Pancreas (tissue), 10 donors: ENCODE results near the gene BCL2L2. TPM values are rescaled to one million over a fixed set of nuclear protein-coding genes. Genes with fewer than 3 reads are reported as not detected.
A peak's percentile ranks its signal among the peaks of the same experiment; 100 is the strongest.

Experiments used
- ATAC-seq, 4 donors: fragments of 200-7000 bp; cut with Tn5 transposase; one replicate each; pipeline versions ENCODE4 v1.8.0 to v1.9.1; 2020; ENCODE audit warnings: mild to moderate bottlenecking in 4 of 4, moderate library complexity in 4 of 4
- DNase-seq, 6 donors: peaks; one replicate each; pipeline ENCODE4 v3.0.0-alpha.2; 2020
- FAIRE-seq: peaks from 2 replicates; lab custom pipeline; 2012; peaks lifted over from hg19 to GRCh38; lab: Jason Lieb, UNC
- H3K27ac ChIP-seq, 4 donors: fragments of 200-600 bp; sonication (generic); 1 replicate in 3 of 4; 2 replicates in 1 of 4; pipeline versions ENCODE4 v1.5.0 to v1.8.0; 2020
- H3K27me3 ChIP-seq, 4 donors: fragments of 200-600 bp; one replicate each; pipeline ENCODE4 v1.8.0; 2021
- H3K36me3 ChIP-seq, 3 donors: fragments of 200-600 bp; sonication (generic) in 1 of 3; one replicate each; pipeline versions ENCODE4 v1.5.0 to v1.8.0; 2020 to 2021
- H3K4me1 ChIP-seq, 3 donors: fragments of 200-600 bp; one replicate each; pipeline ENCODE4 v1.8.0; 2021
- H3K4me3 ChIP-seq, 4 donors: fragments of 200-600 bp; sonication (generic) in 2 of 4; one replicate each; pipeline versions ENCODE4 v1.5.0 to v1.8.0; 2020 to 2021
- H3K9me3 ChIP-seq, 4 donors: fragments of 200-600 bp; one replicate each; pipeline ENCODE4 v1.8.0; 2021
- CTCF ChIP-seq, 4 donors: fragments of 200-600 bp; sonication (generic) in 3 of 4; IDR thresholded peaks; one replicate each; pipeline versions ENCODE4 v1.5.0 to v1.8.0; 2021; ENCODE audit warnings: antibody characterized with exemption in 4 of 4
- WGBS, 2 donors: extraction: QIAGEN DNeasy Blood & Tissue Kit; methylation state at CpG; one replicate each; pipeline ENCODE4 v1.1.7; 2013; 5-methylcytosine and 5-hydroxymethylcytosine counted together
- intact Hi-C, 3 donors: fragments of 100-400 bp; cut with DNase I; formaldehyde crosslinking; loops; one replicate each; pipeline versions ENCODE4 v1.11.1 to v1.14.2; 2022
- polyA plus RNA-seq, 2 donors: library from polyadenylated mRNA; stranded (reverse); fragments of 200-250 nt; gene quantifications; one replicate each; pipeline ENCODE4 v1.2.3, GENCODE V29; 2013
- total RNA-seq, 6 donors: library from RNA; stranded (reverse); fragmentation: NEBNext Ultra II Directional in 4 of 6; extraction: Animal tissue kit (Norgen Biotek cat#: 25700) in 4 of 6; gene quantifications; one replicate each; pipeline versions ENCODE4 v1.2.1 to v1.2.4, GENCODE V29; 2021 to 2023
- donor health status: healthy with polysubstance abuse.
- donor health status: DM: no; HTN: no; CAD: no; lungs with moderate emphysema.
- donor health status: DM: no; HTN: no; CAD: no.
- donor health status: control.
- donor health status: control.
- donor health status: Bipolar disorder and iron deficiency.
- donor health status: DM: yes; HTN: yes; CAD: no.
- donor health status: DM: no; HTN: no; CAD: no.
- donor health status: DM: no; HTN: no; CAD: no.
- donor health status: DM: yes; HTN: yes; CAD: no.

The BCL2L2 gene
- total and polyA plus RNA-seq, 8 donors: 24.8 to 31.6 (median 27.0) TPM

GRCh38 chr14:23310546-23310945 is 3.9 kb downstream of the BCL2L2 start:
- WGBS, 2 donors: 94 to 95% methylated on average over 1 of the region's 1 CpG
- Histone ChIP-seq H3K9me3 (no peaks in the 10 kb centered on the region), H3K4me3 (no peak overlapping the region), H3K27ac (no peak overlapping the region), H3K36me3 (peaks cover 0 to 5% (median 0%) of the 10 kb centered on the region in 3 donors), H3K4me1 (peaks cover 9 to 23% (median 19%) of the 10 kb centered on the region in 3 donors), H3K27me3 (no peaks in the 10 kb centered on the region)
- ATAC-seq (no peak), FAIRE-seq (no peak), DNase-seq (no peak)
- TF ChIP-seq CTCF (IDR thresholded peaks at IDR 0.05): no peak
- intact Hi-C loops: no loop called here

GRCh38 chr14:23316300-23316699 is 9.7 kb downstream of the BCL2L2 start:
- Histone ChIP-seq H3K27me3 (no peaks in the 10 kb centered on the region), H3K27ac (no peak overlapping the region), H3K4me1 (peaks cover 0 to 4% (median 3%) of the 10 kb centered on the region in 3 donors), H3K4me3 (no peak overlapping the region), H3K36me3 (no peaks in the 10 kb centered on the region), H3K9me3 (no peaks in the 10 kb centered on the region)
- ATAC-seq (no peak), FAIRE-seq (no peak), DNase-seq (no peak)
- TF ChIP-seq CTCF (IDR thresholded peaks at IDR 0.05): no peak
- intact Hi-C loops: no loop called here
- WGBS, 2 donors: 79 to 82% methylated on average over 5 of the region's 5 CpGs

GRCh38 chr14:23319746-23320583 is 13.3 kb downstream of the BCL2L2 start:
- Histone ChIP-seq H3K36me3 (peaks cover 0 to 21% (median 13%) of the 10 kb centered on the region in 3 donors), H3K27ac (peak overlapping the region; percentile 74 to 91 (median 82)), H3K4me1 (peaks cover 4 to 15% (median 9%) of the 10 kb centered on the region in 3 donors), H3K27me3 (no peaks in the 10 kb centered on the region), H3K4me3 (peak overlapping the region in 2 of 4 donors; percentile 34 to 90), H3K9me3 (no peaks in the 10 kb centered on the region)
- 90 to 93% methylated on average over 17 of the region's 17 CpGs for WGBS, 2 donors
- no peak for TF ChIP-seq CTCF (IDR thresholded peaks at IDR 0.05)
- peak in 3 of 6 donors; percentile 23 to 39 (median 31) for DNase-seq
- intact Hi-C loops: no loop called here
- no peak for FAIRE-seq
- ATAC-seq: no peak

- intact Hi-C loops: no loop called here
- Histone ChIP-seq H3K4me3 (peak within 1 kb of the TSS; percentile 76 to 90 (median 86)), H3K4me1 (peaks cover 4 to 15% (median 9%) of the 10 kb centered on the region in 3 donors), H3K36me3 (peaks cover 0 to 26% (median 13%) of the 10 kb centered on the region in 3 donors), H3K9me3 (no peaks in the 10 kb centered on the region), H3K27ac (peak within 1 kb of the TSS; percentile 89 to 95 (median 92)), H3K27me3 (no peaks in the 10 kb centered on the region)
- ATAC-seq (peak; percentile 90 to 95 (median 92)), DNase-seq (peak; percentile 98 to 100 (median 99)), FAIRE-seq (peak; percentile 95)
- no peak for TF ChIP-seq CTCF (IDR thresholded peaks at IDR 0.05)
- 5% methylated on average over 56 to 63 of the region's 63 CpGs for WGBS, 2 donors
Measured at GRCh38 chr14:23320584-23321571, 14.2 kb downstream of the BCL2L2 start, which contains the start of gene PABPN1. PABPN1 (plus strand) TSS chr14:23321457; CDS start chr14:23321470, 13 bp downstream.
